PFSK-1 (cell line): ENCODE measurements around the gene POU6F2.

Experiments used
- FOXP2 ChIP-seq: optimal IDR thresholded peaks from 2 replicates; pipeline ENCODE3; 2011; ENCODE audit warnings: borderline replicate concordance, control low read depth, inconsistent platforms; ENCODE audit not compliant: insufficient read depth; ENCODE audit errors: extremely low read length, extremely low read depth
- POLR2AphosphoS5 ChIP-seq: IDR thresholded peaks from 2 replicates; pipeline ENCODE4 v1.6.1; 2012; ENCODE audit warnings: low read depth, mild to moderate bottlenecking, control low read depth, low read length, moderate library complexity
- SIN3A ChIP-seq: IDR thresholded peaks from 2 replicates; pipeline ENCODE4 v1.6.1; 2012; ENCODE audit warnings: mild to moderate bottlenecking, low read length, moderate library complexity, borderline replicate concordance; ENCODE audit not compliant: insufficient read depth
- TAF1 ChIP-seq: IDR thresholded peaks from 2 replicates; pipeline ENCODE4 v1.6.1; 2012; ENCODE audit warnings: low read length, control low read depth, borderline replicate concordance; ENCODE audit not compliant: insufficient read depth
- TF ChIP-seq, protein P1 (sequence below), 2 experiments: IDR thresholded peaks; 2 replicates each; pipeline versions ENCODE4 v1.6.1 to v1.8.0; 2011 to 2012; ENCODE audit warnings: low read depth in 2 of 2, low read length in 2 of 2, control low read depth in 1 of 2, inconsistent platforms in 1 of 2, mild to moderate bottlenecking in 1 of 2, moderate library complexity in 1 of 2; ENCODE audit not compliant: insufficient read depth in 1 of 2

The POU6F2 gene

GRCh38 chr7:38955892-38956291, 21.8 kb upstream of the POU6F2 start:
- TF ChIP-seq SIN3A (no peak), POLR2AphosphoS5 (no peak), TAF1 (no peak), FOXP2 (no peak)
- TF ChIP-seq, protein P1, sequence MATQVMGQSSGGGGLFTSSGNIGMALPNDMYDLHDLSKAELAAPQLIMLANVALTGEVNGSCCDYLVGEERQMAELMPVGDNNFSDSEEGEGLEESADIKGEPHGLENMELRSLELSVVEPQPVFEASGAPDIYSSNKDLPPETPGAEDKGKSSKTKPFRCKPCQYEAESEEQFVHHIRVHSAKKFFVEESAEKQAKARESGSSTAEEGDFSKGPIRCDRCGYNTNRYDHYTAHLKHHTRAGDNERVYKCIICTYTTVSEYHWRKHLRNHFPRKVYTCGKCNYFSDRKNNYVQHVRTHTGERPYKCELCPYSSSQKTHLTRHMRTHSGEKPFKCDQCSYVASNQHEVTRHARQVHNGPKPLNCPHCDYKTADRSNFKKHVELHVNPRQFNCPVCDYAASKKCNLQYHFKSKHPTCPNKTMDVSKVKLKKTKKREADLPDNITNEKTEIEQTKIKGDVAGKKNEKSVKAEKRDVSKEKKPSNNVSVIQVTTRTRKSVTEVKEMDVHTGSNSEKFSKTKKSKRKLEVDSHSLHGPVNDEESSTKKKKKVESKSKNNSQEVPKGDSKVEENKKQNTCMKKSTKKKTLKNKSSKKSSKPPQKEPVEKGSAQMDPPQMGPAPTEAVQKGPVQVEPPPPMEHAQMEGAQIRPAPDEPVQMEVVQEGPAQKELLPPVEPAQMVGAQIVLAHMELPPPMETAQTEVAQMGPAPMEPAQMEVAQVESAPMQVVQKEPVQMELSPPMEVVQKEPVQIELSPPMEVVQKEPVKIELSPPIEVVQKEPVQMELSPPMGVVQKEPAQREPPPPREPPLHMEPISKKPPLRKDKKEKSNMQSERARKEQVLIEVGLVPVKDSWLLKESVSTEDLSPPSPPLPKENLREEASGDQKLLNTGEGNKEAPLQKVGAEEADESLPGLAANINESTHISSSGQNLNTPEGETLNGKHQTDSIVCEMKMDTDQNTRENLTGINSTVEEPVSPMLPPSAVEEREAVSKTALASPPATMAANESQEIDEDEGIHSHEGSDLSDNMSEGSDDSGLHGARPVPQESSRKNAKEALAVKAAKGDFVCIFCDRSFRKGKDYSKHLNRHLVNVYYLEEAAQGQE (IDR thresholded peaks at IDR 0.05; ENCODE audit: insufficient read depth in 1 of 2, low read depth in 2 of 2, low read length in 2 of 2): no peak

DNA sequence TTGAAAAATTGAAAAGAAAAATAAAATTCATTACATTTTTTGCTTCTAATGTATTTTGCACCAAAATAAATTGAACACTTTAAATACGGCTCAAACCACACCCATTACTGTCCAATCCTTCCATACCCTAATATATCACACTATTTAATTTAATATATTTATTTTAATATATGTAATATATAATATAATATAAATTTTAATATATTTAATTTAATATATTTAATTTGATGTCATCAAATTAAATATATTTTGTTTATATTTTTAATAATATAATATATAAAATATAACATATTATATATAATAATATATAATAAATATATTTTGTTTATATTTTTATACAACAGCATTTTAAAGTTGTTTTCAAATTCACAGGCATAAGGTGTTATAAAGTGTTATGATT, 15.7 kb upstream of the POU6F2 start:
- TF ChIP-seq FOXP2: no peak
- TF ChIP-seq POLR2AphosphoS5: no peak
- no peak for TF ChIP-seq SIN3A

GRCh38 chr7:38964921-38965320, 12.8 kb upstream of the POU6F2 start:
- TF ChIP-seq SIN3A (no peak), TAF1 (no peak), POLR2AphosphoS5 (no peak), FOXP2 (no peak)
- TF ChIP-seq, protein P1 (IDR thresholded peaks at IDR 0.05; ENCODE audit: insufficient read depth in 1 of 2, low read depth in 2 of 2, low read length in 2 of 2): no peak

GRCh38 chr7:38973760-38974159, 3.9 kb upstream of the POU6F2 start:
- TF ChIP-seq FOXP2 (no peak), TAF1 (no peak), POLR2AphosphoS5 (no peak)

- TF ChIP-seq POLR2AphosphoS5: no peak
- no peak for TF ChIP-seq SIN3A
- TF ChIP-seq FOXP2: no peak
- TF ChIP-seq, protein P1 (IDR thresholded peaks at IDR 0.05; ENCODE audit: insufficient read depth in 1 of 2, low read depth in 2 of 2, low read length in 2 of 2): no peak
- TF ChIP-seq TAF1: no peak
These were observed 1.7 kb upstream of the POU6F2 start for GRCh38 chr7:38975944-38976392.

DNA sequence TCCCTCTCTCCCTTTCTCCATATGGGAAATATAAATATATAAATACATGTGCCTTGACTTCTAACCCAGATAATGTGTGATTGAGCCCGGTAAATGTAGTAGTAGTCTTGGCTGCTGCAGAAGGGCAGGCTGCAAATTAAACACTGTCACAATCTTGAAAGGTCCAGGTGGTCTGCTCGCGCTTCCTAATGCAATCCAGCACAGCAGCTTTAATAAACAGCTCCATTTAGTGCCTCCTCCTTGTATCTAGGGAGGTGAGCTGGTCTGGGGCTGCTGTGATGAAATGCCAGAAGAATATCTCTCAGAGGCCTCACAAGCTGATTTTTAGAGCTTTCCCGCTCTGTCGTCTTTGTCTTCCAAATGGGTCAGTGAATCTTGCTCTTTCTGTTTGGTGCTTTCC, 782 bp downstream of the POU6F2 start:
- TF ChIP-seq, protein P1 (IDR thresholded peaks at IDR 0.05; ENCODE audit: insufficient read depth in 1 of 2, low read depth in 2 of 2, low read length in 2 of 2): 0 out of 4 replicates have a peak, but pooled peaks of 1 of the 2 experiments have one; percentile 17
- TF ChIP-seq FOXP2: no peak
